NCI-H2029 treated with DMSO at 0.1 percent for 48 hours (cell line): ENCODE measurements around the gene NCR1.
"Not testable (repeated sequence)": the region's sequence is repeated elsewhere in the genome, so short reads cannot be mapped to it uniquely, and the experiment has no call there.

Experiments used
- DNase-seq: peaks from one replicate; lab custom pipeline; 2025; lab: John Stamatoyannopoulos, UW

Gene NCR1, protein sequence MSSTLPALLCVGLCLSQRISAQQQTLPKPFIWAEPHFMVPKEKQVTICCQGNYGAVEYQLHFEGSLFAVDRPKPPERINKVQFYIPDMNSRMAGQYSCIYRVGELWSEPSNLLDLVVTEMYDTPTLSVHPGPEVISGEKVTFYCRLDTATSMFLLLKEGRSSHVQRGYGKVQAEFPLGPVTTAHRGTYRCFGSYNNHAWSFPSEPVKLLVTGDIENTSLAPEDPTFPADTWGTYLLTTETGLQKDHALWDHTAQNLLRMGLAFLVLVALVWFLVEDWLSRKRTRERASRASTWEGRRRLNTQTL

DNA sequence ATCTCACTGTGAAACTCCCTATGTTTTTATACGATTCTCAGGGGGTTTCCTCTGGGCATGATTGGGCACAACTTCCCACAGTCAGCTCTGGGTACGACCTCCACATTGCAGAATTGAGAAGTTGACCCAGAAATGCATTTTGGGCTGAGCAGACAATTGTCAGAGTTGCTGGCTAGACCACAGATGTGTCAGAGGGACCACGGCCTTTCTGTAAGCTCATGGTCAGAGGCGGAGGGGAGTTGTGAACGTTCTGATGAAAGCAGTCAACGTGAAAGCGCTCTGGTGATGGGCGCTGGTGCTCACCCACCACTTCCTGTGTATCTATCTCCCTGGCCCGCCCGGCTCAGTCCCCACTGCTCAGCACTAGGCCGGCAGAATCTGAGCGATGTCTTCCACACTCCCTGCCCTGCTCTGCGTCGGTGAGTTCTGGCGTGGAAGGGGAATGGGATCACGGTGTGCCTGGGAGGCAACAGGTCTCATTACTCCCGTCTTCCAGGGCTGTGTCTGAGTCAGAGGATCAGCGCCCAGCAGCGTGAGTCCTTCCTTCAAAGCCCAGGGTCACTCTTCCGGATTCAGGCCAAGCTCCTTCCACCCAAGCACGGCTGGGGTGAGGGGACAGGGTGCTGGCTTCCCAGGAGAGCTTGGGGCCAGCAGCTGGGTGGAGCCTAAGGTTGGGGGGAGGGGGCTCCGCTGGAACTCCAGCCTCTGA is at the start of gene NCR1:
Gene NCR1 (plus strand): TSS at position 346 of the 709 bp plus-strand sequence. CDS start 40 bp downstream, at position 386.
- no peak for DNase-seq

DNA sequence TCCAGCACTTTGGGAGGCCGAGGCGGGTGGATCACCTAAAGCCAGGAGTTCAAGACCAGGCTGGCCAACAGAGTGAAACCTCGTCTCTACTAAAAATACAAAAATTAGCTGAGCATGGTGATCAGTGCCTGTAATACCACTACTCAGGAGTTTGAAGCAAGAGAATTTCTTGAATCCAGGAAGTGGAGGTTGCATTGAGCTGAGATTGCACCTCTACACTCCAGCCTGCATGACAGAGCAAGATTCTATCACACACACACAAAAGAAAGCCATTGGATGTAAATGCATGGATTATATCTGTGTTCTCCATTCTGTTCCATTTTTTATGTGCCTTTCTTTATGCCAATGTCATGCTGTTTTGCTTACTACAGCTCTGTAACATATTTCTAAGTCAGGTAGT is 47.5 kb upstream of the NCR1 start:
- not testable (repeated sequence) for DNase-seq

DNA sequence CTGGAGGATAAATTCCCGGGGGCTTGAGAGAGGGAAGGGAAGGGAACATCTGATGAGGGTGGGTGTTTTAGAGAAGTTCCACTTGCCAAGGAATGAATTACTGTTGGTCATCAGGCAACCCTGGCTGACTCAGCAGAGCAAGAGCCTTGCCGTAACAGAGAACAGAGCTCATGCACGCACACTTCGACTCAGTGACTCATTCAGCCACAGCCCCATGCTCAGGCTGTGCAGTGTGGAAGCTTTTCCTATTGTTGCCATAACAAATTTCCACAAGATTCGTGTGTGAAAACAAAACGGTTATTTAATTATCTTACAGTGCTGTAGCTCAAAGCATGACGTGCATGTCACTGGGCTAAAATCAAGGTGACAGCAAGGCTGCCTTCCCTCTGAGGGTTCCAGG is 46.5 kb upstream of the NCR1 start:
- not testable (repeated sequence) for DNase-seq

DNA sequence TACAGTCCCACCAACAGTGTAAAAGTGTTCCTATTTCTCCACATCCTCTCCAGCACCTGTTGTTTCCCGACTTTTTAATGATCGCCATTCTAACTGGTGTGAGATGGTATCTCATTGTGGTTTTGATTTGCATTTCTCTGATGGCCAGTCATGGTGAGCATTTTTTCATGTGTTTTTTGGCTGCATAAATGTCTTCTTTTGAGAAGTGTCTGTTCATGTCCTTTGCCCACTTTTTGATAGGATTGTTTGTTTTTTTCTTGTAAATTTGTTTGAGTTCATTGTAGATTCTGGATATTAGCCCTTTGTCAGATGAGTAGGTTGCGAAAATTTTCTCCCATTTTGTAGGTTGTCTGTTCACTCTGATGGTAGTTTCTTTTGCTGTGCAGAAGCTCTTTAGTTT is 42.5 kb upstream of the NCR1 start:
- DNase-seq: not testable (repeated sequence)

DNA sequence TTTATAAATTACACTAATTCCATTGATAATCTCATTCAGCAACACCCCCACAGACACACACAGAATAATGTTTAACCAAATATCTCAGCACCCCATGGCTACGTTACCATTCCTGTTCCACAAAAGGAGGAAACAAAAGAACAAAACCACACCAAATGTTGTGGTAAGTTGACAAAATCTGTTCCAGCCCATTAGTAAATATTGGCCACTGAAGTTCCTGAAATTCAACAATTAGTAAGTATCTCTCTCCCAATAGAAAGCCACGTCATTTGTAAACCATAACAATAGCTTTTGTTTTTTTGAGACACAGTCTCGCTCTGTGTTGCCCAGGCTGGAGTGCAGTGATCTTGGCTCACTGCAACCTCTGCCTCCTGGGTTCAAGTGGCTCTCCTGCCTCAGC is 34.3 kb upstream of the NCR1 start:
- no peak for DNase-seq

DNA sequence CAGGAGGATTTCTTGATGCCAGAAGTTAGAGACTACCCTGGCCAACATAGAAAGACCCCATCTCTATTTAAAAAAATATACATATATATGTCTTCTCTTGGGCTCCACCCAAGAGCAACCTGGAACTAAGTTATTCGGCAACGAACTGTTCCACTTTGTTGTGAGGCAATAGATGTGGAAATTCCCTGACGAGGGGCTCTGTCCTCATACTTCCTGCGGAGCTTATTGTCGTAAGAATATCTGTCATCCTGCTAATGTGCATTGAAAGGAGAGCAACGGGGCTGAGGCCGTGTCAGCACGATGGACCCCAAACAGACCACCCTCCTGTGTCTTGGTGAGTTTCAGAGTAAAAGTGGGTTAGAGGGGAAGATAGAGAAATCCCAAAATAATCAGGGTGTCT is 32.0 kb upstream of the NCR1 start, which contains the start of gene FCAR:
Gene FCAR (plus strand): TSS at position 246 of the 400 bp plus-strand sequence. CDS start 55 bp downstream, at position 301.
- no peak for DNase-seq

DNA sequence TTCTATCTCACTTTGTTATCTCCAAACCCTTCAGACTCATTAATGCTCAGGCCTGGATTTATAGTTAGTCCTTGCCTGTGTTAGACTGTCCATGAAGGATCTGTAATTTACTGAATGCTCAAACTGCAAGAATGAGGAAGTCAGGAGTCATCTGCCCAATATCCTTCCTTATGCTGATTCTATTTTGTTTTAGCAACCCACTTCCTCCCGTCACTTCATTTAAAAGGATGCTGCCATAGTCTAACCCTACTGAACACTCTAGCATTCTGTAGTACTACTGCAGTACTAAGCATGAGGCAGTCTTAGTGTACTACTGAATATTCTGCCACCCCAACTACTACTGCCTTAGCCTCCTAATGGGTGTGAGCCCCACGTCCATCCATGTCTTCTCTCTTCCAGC is 30.4 kb upstream of the NCR1 start:
- no peak for DNase-seq

DNA sequence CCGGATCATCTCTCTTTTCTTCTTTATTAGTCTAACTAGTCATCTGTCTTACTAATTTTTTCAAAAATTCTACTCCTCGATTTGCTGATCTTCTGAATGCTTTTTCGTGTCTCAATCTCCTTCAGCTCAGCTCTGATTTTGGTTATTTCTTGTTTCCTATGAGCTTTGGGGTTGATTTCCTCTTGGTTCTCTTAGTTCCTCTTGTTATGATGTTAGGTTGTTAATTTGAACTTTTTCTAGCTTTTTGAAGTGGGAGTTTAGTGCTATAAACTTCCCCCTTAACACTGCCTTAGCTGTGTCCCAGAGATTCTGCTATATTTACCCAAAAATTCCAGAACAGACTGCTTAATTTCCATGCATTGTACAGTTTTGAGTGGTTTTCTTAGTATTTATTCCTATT is 28.5 kb upstream of the NCR1 start:
- DNase-seq: no peak

DNA sequence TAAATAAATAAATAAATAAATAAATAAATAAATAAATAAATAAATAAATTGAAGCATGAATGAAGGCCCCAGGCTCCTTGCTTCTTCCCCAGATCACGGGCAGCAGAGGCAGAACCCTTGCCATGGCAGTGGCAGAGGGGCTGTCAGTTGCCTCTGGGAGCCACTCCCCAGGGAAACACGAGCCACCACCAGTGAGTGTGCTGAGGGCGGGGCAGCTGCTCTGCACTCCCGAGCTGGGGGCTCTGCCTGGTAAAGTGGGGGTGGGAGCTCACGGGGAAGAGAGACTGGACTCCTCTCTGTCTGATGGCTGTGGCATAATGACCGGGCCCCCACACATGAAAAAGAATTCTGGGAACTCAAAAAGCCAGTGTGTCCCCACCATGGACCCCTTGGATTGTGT is 24.1 kb upstream of the NCR1 start:
- no peak for DNase-seq

DNA sequence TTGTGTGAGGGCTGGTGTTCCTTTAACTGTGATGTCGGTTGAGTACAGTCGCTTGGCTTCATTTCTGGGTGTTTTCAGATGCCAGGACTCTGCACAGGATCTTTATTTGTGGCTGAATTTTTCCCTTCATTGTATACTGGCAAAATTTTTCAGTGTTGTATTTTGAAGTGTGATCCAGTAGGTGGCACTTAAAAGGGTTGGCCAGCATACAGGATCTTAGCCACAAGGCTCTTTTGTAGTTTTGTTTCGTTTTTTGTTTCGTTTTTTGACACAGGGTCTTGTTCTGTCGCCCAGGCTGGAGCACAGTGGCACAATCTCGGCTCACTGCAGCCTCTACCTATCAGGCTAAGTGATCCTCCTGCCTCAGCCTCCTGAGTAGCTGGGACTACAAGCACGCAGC is 23.2 kb upstream of the NCR1 start:
- DNase-seq: no peak

DNA sequence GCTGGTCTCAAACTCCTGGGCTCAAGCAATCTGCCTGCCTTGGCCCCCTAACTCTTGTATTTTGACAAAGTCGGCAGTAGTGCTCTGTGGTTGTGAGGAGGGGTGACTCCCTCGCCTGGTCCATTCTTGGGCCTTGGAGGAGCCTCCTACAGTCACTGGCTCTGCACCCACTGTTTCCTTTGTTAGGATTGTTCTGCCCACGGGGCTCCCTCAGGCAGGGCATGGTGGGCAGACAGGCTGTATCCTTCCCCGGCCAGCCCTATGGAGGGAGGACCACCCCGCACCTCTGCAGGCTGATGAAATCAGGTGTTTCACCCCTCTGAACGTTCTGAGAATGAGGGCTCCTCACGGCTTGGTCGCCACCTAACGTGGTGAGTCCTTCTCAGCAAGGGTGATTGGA is 22.7 kb upstream of the NCR1 start:
- no peak for DNase-seq

DNA sequence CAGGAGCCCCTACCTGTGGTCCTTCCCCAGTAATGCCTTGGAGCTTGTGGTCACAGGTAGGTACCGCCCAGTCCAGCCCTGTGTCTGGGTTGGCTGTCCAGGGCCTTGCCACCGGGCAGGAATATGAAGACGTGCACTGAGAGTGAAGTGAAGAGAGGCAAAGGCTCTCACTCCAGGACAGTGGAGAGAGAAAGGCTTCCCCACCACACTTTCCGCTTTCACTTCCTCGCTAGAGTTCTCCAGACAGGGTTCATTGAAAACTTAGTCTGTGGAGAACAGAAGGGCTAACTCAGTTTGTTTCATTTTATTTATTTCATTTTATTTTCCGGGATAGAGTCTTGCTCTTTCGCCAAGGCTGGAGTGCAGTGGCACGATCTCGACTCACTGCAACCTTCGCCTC is 17.7 kb upstream of the NCR1 start:
- DNase-seq: no peak

DNA sequence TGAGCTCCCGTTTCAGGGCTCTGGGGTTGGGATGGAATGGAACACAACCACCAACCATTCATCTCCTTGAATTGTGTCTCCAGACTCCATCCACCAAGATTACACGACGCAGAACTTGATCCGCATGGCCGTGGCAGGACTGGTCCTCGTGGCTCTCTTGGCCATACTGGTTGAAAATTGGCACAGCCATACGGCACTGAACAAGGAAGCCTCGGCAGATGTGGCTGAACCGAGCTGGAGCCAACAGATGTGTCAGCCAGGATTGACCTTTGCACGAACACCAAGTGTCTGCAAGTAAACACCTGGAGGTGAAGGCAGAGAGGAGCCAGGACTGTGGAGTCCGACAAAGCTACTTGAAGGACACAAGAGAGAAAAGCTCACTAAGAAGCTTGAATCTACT is 16.4 kb upstream of the NCR1 start:
- DNase-seq: no peak

DNA sequence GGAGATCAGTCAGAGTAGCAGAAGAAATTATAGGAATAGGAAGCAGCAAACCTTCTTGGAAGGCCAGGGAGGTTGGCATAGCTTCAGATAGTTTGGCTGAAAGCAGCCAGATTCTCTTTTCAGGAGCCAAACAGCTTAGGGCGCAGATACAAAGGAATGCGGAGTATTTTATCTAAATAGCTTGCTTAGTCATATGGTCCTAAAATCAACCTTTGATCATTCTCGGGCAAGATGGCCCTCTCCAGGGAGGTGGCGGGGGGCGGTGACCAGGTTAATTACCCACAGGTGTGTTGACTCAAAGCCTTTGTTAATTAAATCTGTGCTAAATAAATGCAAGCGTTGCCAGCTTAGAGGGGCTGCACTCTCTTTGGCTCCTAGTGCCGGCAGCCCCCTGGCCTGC is 12.5 kb upstream of the NCR1 start:
- no peak for DNase-seq

DNA sequence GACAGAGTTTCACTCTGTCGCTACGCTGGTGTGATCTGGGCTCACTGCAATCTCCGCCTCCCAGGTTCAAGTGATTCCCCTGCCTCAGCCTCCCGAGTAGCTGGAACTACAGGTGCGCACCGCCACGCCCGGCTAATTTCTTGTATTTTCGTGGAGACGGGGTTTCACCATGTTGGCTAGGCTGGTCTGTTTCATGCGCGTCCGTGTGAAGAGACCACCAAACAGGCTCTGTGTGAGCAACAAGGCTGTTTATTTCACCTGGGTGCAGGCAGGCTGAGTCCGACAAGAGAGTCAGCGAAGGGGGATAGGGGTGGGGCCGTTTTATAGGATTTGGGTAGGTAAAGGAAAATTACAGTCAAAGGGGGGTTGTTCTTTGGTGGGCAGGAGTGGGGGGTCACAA is 11.8 kb upstream of the NCR1 start:
- DNase-seq: not testable (repeated sequence)

DNA sequence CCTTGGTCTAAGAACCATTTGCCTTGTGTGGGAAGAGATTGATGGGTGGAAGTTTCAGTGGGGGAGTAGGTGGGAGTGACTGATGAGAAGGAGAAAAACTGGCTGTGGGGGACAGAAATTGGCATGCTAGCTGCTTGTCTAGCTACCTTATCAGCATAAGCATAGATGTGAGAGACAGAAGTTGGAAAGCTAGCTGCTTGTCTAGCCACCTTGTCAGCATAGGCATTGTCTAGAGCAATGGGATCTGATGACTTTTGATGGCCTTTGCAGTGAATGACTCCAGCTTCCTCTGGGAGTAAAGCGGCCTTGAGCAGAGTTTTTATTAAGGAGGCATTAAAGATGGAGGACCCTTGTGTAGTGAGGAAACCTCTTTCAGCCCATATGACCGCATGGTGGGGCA is 9.9 kb upstream of the NCR1 start:
- no peak for DNase-seq

DNA sequence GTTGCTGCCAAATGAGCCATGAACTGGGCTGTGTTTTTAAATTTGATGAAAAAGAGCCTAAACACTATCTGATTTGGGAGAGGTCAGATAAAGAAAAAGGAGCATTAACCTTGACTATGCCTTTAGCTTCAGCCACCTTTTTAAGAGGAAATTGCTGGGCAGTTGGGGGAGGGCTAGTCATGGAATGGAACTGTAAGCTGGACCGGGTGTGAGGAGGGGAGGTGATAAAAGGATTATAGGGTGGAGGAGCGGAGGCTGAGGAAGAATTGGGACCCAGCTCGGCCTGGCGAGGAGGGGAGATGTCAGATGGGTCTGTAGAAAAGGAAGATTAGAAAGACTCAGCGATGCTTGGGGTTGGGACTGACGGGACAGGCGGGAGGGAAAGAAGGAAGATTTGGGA is 7.3 kb upstream of the NCR1 start:
- DNase-seq: not testable (repeated sequence)

DNA sequence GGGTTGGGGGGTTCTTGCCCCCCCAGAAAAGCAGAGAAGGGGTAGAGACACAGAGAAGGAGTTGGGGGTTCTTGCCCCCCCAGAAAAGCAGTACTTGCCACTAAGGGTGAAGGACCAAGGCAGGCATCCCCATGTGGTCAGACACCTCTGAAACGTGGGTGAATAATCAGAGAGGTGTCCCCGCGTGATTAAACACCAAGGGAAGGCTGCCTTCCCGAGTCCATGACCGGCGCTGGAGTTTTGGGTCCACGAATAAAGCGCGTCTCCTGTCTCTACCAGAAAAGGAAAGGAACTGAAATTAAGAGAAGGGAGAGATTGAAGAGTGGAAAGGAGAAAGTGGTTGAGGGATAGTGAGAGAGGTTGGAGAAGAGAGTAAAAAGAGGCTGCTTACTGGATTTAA is 6.3 kb upstream of the NCR1 start:
- not testable (repeated sequence) for DNase-seq

DNA sequence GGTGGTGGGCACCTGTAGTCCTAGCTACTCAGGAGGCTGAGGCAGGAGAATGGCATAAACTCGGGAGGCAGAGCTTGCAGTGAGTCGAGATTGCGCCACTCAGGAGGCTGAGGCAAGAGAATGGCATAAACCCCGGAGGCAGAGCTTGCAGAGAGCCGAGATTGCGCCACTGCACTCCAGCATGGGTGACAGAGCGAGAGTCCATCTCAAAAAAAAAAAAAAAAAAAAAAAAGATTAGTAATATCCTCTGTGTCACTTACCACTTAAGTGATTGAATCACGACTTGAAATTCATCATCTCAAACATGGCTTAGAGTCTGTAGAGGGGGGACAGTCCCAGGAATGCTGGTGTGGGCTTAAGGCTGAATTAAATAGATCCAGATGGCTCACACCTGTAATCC is 4.8 kb upstream of the NCR1 start:
- not testable (repeated sequence) for DNase-seq

DNA sequence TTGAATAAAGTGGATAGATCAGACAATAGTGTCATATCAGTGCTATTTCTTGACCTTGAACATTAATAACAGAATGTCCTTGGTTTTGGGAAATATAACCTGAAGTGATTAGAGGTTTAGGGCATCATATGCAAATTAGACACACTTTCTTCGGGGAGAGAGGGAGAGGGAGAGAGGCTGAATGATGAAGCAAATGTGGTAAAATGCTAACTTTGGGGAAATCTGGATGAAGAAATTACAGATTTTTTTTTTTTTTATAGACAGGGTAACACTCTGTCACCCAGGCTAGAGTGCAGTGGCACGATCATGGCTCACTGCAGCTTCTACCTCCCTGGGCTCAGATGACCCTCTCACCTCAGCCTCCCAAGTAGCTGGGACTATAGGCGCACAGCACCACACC is 3.9 kb upstream of the NCR1 start:
- no peak for DNase-seq

DNA sequence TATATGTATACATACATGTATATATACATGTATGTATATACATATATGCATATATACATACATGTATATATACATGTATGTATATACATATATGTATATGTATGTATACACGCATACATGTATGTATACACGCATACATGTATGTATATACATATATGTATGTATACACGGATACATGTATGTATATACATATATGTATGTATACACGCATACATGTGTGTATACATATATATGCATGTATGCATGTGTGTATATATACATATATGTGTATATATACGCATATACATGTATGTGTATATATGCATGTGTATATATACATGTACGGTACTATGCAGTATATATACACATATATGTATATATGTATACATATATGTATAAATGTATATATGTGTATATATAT is 2.6 kb upstream of the NCR1 start:
- no peak for DNase-seq

DNA sequence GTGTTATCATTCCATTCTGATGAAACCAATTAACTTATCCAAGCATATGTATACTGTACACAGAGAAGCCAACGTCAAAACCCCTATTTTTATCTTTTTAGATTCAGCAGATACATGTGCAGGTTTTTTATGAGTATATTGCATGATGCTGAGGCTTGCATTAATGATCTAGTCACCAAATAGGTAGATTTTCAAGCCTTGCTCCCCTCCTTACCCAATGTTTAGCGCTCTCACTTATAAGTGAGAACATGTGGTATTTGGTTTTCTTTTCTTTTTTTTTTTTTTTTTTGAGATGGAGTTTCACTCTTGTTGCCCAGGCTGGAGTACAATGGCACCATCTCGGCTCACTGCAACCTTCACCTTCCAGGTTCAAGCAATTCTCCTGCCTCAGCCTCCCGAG is 1.7 kb upstream of the NCR1 start:
- DNase-seq: not testable (repeated sequence)

DNA sequence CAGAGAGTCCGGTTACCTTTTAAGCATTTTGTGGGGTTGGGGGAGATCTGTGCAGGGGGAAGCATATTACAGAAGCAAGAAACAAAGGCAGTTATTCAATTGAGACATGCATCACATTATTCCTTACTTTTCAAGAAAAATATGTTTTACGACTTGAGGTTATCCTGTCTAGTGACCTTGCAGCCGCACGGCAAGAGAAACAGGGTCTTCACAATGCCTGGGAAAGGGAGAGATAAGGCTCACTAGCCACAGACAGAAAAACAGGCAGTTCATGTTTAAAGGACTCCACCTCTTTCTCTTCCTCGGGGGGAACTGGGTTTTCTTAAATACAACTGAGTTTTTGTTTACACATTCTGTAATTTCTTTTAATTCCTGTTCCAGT is 536 bp upstream of the NCR1 start:
- DNase-seq: no peak

DNA sequence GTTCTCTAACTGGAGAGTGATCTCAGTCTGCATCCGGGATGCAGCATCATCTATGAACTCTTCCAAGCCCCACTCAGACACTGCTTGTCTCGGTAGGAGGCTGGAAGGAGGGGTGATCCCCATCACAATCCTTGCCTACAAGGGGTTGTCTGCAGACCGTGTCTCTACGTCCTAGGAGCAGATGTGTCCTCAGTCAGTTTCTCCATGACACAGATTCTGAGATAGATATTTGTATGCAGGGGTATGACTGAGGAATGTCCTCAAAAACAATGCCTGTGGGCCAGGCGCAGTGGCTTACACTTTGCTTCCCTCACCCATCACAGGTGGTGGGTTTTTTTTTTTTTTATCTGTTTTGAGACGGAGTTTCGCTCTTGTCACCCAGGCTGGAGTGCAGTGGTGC is 871 bp downstream of the NCR1 start:
- DNase-seq: no peak
